ENCODE results near the gene ARAP3.
"Not testable (repeated sequence)": the region's sequence is repeated elsewhere in the genome, so short reads cannot be mapped to it uniquely, and the experiment has no call there.

Gene ARAP3

DNA sequence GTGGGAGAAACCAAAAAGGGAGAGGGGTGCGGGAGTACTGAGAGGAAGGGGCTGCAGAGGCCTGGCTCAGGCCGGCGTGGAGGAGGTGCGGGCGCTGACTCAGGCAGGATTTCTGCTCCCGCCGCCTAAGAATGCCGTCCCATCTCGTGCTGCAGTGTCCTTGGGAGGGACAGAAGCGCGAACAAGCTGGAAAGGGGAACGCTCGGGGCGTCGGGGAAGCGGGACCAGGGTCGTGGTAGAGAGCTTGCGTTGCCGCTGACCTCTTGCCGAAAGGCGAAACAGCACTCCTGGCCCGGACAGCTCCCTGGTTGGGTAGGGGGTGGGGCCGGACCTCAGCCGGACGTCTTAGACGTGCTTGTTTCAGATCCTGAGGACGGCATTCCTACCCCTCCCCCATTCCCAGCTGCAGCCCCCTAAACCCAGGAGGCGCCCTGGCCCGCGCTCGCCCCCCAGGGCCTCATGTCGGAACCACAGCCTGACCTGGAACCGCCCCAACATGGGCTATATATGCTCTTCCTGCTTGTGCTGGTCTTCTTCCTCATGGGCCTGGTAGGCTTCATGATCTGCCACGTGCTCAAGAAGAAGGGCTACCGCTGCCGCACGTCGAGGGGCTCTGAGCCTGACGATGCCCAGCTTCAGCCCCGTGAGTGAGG is 44.1 kb downstream of the ARAP3 start:
- peak in 1 of 2 experiments; percentile 9 for DNase-seq

DNA sequence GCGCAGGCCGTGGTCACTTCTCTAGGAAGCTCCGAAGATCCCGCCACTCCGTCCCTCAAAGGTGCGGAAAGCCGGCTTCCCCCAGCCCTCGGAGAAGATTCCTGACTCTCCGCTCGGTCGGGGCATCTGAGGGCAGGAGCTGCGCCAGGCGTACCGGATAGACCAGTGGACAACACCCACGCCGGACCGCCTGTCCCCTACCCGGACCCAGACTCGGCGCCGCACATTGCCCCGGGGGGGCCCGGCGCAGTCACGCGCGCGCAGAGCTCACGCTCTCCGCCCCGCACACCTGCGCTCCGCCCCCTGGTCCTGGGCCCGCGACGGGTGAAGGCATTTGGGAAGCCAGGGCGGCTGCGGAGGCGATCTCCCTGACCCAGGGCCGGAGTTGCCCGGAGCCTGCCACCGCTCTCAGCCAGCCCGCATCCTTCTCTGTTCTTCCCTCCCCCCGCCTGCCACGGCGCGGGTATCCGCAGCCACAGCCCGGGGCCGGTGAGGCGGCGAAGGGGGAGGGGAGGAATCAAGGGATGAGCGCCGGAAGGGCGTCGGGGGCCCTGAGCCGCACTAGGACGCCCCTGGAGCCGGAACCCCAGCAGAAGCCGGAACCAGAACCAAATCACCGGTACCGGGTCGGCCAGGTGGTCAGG is 44.8 kb downstream of the ARAP3 start:
- DNase-seq = peak in 1 of 2 experiments; percentile 37

DNA sequence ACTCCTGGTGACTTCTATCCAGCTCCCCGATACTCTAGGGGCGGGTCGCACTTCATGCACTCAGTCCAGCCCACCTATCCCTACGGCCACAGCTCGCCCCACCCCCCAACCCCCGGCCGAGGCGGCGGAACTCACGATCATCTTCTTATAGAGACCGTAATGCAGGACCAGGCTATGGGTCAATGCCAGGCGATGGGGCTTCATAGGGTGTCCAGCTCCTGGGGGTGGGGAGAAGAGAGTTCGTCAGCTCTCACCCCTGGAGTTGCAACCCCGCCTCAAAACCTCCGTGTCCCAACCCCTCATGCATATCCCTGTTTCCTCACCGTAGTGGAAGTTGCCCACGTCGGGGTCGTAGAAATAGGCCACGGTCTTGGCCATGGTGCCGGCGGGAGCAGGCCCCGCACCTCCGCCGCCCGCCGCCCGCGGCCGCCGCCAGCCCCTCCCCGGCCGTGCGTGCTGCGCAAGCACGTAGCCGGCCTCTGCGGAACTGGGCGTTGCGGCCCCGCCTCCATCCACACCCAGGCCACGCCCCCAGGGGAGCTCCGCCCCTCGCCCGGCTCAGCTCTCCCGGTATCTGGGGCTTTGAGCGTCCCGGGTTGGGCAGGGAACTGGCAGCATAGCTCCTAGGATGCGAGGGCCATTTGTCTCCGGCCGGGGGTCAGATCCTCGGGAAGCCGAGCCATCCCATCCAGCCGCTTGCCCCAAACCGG is 45.5 kb downstream of the ARAP3 start, which contains the start of the genes HDAC3 and RELL2:
Gene HDAC3, minus strand, starts transcription at position 437 of the 710 bp plus-strand sequence. Its CDS starts 59 bp downstream, at position 378.
Gene RELL2, plus strand, starts transcription at position 585 of the 710 bp plus-strand sequence. CDS start 1,229 bp downstream, outside the sequence.
- peak; percentile 77 to 80 for DNase-seq

DNA sequence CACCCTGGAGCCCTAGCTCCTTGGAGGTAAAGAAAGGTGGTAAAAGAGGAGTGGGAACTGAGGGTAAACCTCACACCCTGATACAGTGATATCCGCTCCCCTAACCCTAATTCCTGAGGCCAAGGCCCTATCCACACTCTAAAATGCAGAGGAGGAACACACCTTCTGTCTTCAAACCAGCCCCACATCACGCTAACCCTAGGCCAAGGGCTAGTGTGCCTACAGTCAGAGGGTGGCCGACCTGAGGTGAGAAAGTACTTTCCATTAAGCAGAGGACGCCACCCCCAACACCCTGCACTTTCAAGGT is 46.0 kb downstream of the ARAP3 start:
- DNase-seq = no peak

DNA sequence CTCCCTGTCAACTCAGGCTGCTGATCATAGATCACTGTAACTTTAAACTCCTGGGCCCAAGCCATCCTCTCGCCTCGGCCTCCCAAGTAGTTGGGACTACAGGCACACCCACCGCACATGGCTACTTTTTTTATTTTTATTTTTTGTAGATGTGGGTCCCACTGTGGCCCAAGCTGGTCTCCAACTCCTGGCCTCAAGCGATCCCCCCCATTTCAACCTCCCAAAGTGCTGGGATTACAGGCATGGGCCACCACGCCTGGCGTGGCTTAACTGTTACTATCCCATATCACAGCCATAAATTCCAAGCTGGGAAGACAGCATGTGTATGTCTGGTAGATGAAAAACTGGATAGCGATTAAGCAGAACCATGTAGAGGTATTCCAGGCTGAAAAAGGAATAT is 46.4 kb downstream of the ARAP3 start:
- no peak for DNase-seq

DNA sequence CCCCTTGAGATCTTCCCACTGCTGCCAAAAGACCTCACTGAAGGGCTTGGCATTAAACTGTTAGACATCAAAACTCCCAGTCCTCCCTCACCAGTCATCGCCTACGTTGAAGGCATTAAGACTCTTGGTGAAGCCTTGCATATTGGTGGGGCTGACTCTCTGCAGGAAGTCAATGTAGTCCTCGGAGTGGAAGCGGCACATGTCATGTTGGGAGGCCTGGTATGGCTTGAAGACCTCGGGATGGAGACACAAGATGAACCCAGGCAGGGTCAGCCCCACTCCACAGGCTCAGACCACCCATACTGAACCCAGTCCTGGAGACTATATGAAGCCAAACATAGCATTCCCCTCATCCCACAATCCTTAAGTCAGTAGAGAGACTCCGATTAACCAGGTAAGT is 47.3 kb downstream of the ARAP3 start:
- DNase-seq = no peak

DNA sequence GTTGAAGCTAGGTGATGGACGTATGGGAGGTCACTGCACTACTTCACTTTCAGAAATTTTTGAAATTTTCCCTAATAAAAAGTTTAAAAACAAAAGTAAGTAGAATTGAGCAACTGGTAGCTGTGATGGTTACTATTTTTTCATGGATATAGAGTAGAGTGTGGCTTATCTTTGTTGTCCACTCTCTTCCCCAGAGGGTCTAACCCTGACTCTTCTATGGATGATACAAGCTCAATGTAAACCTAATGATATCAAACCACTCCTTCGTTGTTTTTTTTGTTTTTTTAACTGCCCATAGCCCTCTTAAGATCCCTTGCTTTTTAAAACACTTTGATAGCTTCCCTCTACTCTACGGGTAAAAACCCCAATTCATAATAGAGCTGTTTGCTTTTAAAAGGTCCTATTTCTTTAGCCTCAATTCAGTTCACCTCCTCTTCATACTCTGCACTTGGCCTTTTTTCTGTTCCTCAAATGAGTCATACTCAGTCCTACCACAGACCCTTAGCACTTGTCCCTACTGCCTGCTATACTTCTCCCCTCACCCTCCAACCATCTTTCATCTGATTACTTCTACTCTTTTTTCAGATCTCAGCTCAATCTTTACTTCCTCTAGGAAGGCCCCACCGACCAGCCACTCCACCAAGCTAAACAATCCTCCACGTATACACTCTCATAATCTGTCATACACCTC is 48.0 kb downstream of the ARAP3 start:
- no peak for DNase-seq

DNA sequence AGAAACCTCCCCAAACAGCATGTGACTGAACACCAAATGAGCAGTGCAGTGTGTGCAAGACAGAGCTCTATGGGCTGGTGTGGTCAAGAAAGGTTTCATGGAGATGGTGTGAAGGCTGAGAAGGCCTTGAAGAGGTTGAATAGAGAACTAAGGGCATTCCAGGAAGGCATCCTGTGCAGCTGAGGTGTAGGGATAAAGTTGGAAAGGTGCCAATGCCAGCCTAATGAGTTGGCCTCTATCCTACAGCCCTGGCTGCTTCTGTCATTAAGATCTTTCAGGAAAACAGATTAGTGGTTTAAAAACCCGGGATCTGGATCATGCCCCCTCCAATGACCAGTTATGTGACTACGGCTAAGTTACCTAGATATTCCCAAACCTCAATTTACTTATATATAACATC is 49.4 kb downstream of the ARAP3 start:
- DNase-seq = peak in 1 of 2 experiments; percentile 13

DNA sequence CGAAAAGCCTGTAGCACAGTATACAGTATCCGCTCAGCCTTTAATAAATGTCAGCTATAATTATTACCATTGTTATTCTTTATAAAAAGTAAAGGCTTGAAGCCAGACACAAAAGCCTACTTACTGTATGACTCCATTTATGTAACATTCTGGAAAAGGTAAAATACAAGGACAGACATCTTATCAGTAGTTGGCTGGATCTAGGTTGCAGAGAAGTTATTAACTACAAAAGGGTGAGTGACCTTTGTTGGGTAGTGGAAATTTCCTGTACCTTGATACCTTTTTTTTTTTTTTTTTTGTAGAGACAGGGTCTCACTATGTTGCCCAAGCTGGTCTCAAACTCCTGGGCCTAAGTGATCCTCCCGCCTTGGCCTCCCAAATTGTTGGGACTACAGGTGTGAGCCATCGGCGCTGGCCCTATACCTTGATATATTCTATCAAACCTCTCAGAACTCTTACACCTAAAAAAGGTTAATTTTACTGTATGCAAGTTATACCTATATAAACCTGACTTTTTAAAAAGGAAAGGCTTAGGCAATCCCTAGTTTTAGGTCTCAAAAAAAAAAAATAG is 51.4 kb downstream of the ARAP3 start:
- no peak for DNase-seq

DNA sequence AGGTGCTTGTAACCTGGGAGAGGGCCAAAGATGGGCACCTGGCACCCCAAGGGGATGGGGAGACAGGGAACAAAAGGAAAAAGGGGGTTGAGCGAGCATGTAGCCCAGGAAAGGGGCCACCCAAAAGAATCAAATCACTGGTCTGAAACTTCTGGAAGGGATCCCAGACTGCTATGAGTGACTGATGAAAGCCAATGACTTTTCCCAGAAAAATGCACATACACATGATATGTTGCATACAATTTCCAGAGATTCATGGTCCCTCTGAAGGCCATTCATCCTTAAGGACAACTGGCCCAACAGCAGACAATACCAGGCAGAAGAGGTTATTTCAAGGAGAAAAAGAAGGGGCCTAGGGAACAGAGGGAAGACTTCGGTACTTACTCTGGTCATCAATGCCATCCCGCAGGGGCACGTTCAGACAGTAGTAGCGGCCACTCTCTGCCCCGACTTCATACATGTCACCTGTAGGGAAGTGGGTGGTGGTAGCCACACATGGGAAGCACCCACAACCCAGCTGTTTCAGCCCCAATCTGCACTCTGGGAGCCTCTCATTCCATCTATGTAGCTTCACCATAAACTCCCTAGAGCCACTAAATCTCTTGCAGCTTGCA is 53.7 kb downstream of the ARAP3 start:
- no peak for DNase-seq

DNA sequence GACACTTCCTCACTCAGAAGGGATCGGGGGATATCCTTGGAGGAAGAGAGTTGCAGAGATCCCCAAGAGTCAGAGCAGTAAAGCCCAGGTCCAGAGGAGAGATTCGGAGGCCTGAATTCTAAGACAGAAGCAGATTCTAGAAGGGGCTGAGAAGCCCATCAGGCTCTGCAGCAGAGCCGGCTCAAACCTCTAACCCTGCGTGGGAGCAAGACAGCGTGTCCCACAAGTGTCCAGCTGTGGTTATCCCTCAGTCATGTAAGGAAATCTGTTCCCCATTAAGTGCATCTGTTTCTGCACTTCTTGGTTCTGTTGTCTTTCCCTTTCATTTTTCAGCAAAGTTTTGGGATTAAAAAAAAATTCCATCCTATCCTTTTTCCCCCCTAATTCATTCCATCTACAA is 58.4 kb downstream of the ARAP3 start:
- no peak for DNase-seq

DNA sequence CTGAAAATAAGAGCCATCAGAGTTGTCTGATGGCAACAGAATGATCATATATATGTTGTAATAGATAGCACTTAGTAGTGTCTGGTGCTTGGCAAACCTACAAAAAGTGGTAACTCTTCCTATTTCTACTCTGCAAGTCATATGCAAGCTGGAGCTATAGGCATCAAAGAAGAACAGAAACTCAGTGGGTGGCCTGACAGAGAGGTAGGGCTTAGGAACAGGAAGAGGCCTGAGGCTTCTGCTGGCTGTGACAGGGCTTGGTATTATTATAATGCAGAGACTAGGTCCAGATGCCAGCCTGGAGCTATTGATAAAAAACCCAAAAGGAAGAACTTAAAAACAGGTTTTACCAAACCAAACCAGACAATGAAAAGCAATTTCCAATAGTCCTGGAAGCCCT is 58.8 kb downstream of the ARAP3 start:
- DNase-seq = no peak

DNA sequence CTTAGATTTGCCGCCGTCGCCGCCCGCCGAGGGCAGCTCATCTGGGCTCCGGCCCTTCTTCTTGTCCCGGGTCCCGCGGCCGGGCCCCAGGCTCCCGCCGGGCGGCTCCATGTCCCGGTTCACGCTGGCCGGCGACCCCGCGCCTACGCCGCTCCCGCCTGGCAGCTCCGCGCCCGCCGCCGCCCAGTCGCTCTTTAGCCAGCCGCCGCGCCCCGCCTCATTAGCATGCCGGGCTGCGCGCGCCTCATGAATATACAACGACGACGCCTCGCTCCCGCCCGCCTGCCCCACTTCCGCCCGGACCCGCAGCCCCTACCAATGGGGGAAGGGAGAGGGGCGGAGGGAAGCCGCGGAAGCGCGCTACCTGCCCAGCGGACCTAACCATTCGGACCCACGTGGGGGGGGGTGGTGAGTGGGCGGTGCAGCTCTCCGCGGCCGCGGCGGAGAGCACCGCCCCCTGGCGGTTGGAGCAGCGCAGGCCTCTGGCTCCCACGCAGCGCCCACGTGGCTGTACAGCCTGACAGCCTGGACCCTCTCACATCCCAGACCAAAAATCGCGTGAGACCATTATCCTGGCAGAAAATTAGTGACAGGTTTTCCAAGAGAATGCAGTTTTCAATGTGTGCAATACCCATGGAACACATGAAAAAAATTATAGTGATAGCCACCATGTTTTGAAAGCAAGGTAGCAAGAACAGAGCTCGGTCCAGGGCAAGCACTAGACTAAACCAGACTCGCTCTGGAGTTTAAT is 63.1 kb downstream of the ARAP3 start, which contains the start of gene DIAPH1:
Gene DIAPH1, minus strand, starts transcription at position 197 of the 751 bp plus-strand sequence. Its CDS starts 86 bp downstream, at position 111.
- DNase-seq = peak; percentile 94 to 95

DNA sequence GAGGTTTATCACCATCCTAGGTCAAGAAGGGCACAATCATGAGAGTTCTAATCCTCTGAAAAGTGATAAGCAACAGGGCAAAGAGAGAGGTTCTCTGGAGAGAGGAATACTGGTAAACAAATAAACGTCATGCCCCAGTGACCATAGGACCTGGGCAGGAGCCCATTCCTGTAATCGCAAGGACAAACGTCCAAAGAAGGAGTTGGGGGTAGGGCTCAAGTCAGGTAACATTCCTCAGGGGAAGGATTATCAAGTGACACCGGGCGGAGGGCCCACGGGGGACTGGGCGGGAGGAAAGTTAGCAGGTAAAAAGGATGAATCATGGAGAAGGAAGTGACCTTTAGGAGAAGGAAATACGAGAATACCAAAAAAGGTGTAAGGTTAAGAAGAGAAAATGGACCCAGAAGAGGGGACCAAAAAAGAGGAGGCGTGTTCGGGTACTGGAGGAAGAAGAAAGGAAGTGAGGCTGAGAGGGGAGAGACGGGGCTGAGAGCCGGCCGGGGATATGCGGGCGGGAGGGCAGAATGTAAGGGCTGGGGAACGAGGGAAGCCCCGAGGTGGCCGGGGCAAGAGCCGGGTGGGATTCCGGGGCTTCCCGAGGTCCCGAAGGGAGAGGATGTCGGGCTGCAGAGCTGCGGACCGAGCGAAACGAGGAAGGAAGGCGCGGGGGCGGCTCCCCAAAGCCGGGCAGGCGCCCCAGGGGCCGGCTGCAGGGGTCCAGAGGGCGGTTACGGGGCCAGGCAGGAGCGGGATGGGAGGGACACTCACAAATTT is 63.8 kb downstream of the ARAP3 start:
- DNase-seq = peak; percentile 40 to 58

DNA sequence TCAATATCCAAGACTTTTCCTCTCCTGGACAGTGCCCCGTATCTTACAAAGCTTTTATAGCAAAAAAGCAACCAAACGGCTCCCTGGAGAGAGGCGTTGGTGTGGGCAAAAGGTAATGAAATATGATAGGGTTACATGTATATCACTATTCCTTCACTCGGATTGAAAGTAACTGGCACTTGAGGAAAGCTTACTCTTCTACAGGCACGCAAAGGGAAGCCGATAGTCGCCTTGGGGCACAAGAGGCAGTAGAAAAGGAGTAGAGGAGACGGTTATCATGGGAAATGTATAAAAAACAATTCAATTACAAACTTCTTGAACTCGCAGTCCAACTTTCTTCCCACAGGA is 64.4 kb downstream of the ARAP3 start:
- no peak for DNase-seq

DNA sequence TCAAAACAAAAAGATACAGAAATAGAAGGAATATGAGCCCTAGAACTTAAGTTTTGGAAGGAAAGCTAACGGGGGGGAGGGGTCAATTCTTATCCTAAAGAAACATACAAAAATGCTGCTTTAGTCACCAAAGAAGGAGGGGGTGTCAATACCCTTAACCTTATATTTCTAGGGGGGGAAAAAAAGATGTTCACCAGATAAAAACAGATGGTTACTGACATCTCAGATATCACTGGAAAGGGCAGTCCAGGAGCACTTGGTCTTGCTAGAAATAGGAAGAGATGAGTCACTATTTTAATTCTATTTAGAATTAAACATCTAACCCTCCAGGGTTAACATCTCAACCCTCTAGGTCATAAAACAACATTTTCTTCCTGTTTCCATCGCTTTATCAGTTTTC is 64.9 kb downstream of the ARAP3 start:
- DNase-seq = no peak

DNA sequence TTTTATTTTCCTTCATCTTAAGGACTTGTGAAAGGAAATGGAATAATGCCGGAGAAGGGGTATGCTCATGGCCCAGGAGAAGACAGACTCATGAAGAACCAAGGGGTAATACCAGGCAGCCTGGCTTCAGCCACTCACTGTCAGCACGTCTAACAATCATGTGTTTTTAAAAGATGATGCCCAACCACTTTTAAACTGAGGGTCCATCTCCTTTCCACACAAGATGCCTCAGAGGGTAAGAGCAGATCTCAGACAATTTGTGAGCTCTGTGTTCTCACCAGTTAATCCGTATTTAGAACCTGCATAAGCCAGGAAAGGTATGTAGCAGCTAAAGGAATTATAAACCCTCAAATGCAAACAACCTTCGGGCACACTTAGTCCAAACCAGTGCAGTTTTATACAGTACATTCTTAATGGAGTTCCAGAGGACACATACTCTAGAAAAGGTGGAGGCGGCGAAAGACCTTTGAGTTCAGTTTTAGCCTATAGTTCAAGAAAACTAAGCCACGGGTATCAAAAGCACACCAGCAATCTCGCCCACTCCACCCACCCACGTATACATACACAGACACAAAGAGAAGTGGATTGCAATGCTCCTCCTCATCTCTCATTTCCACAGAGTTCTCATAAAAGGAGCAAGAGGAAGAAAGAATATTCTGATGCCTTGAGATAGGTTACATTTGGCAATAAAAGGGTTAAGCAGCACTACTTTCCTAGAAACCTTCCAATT is 65.9 kb downstream of the ARAP3 start:
- no peak for DNase-seq

DNA sequence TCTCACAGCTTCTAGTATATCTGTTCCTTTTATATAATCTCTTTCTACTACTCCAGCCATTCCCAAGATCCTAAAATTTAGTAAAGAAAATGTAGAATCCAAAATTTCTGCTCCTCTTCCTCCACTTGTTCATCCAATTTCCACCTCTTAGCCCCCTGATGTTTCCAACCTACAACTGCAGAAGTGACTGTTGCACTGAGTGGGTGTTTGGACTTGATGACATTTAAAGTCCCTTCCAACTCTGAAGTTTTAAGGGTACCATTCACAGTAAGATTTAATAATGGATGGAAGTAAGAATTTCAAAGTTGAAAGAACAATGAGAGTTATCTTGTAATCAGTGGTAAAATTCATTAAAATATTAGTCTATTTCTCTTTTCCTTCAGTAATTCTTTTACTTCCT is 68.7 kb downstream of the ARAP3 start:
- DNase-seq = no peak

DNA sequence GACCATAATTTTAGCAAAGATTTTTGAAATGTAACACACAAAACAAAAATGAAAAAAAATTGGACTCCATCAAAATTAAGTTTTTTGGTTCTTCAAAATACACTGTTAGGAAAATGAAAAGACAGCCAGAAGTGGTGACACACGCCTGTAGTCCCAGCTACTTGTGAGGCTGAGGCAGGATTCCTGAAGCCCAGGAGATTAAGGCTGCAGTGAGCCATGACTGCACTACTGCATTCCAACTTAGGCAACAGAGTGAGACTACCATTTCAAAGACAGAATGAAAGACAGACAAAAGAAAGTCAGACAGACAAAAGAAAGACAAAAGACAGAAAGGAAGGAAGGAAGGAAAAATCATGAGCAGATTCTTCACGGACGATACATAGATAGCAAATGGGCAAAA is 70.7 kb downstream of the ARAP3 start:
- no peak for DNase-seq

DNA sequence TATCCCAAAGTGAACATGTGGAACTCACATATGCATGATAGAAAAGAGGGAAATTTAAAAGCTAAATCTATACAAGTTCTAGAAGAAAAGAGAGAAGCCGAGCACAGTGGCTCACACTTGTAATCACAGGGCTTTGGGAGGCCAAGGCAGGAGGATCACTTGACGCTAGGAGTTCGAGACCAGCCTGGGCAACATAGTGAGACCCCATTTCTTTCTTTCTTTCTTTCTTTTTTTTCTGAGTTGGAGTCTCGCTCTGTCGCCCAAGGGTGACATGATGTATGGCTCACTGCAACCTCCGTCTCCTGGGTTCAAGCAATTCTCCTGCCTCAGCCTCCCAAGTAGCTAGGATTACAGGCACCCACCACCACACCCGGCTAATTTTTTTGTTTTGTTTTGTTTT is 72.1 kb downstream of the ARAP3 start:
- DNase-seq = not testable (repeated sequence)
